Activated T-cell treated with anti-CD3 and anti-CD28 coated beads for 1 hour (primary cell): ENCODE data around the gene CDH6.

Experiments used
- DNase-seq: peaks from one replicate; pipeline ENCODE4 v3.0.0-alpha.2; 2020; ENCODE audit warnings: low read depth

Gene CDH6

GRCh38 chr5:31377274-31377946 is 183.9 kb downstream of the CDH6 start:
- DNase-seq: no peak

DNA sequence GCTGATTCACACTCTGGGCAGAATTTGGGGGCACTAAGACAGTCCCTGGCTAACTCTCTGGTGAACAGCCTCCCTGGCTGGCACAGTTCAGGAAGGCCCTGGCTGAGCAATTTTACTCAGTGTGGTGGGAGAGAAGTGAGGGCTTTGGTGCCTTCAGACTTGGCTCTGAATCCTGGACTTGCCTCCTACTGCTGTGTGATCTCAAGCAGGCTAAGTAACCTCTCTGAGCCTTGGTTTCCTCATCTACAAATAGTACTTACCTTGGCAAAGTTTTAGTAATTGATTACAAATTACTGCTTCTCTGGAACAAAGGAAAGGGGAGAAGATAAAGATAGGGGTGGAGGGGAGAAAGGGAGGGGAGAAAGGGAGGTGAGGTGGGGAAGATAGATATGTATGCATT is 184.7 kb downstream of the CDH6 start:
- DNase-seq: no peak
